Glutamatergic neuron (in vitro differentiated cells): ENCODE results near the gene CHRND. TPM values are rescaled to one million over a fixed set of nuclear protein-coding genes. Genes with fewer than 3 reads are reported as not detected.
"Not testable (repeated sequence)": the region's sequence is repeated elsewhere in the genome, so short reads cannot be mapped to it uniquely, and the experiment has no call there.

Experiments used
- DNase-seq: peaks from one replicate; pipeline ENCODE4 v3.0.0; 2022
- H3K27ac Mint-ChIP-seq: one replicate; pipeline ENCODE4 v1.8.0; 2020; ENCODE audit warnings: mild to moderate bottlenecking, mixed read lengths, inconsistent platforms; ENCODE audit not compliant: unreplicated experiment
- H3K27me3 Mint-ChIP-seq: one replicate; pipeline ENCODE4 v1.8.0; 2020; ENCODE audit warnings: mild to moderate bottlenecking, moderate library complexity, mixed read lengths, inconsistent platforms; ENCODE audit not compliant: unreplicated experiment
- H3K36me3 Mint-ChIP-seq: one replicate; pipeline ENCODE4 v1.8.0; 2020; ENCODE audit warnings: mild to moderate bottlenecking, mixed read lengths, inconsistent platforms; ENCODE audit not compliant: unreplicated experiment
- H3K4me1 Mint-ChIP-seq: one replicate; pipeline ENCODE4 v1.8.0; 2020; ENCODE audit warnings: mild to moderate bottlenecking, low read depth, mixed read lengths, inconsistent platforms; ENCODE audit not compliant: unreplicated experiment
- H3K4me3 Mint-ChIP-seq: one replicate; pipeline ENCODE4 v1.8.0; 2020; ENCODE audit warnings: mild to moderate bottlenecking, mixed read lengths, inconsistent platforms; ENCODE audit not compliant: unreplicated experiment
- H3K9me3 Mint-ChIP-seq: one replicate; pipeline ENCODE4 v1.8.0; 2020; ENCODE audit warnings: mild to moderate bottlenecking, moderate library complexity, mixed read lengths, inconsistent platforms; ENCODE audit not compliant: unreplicated experiment
- total RNA-seq: library from RNA; stranded (reverse); fragmentation: NEBNext Ultra II Directional; extraction: Animal tissue kit (Norgen Biotek cat#: 25700); gene quantifications from one replicate; pipeline ENCODE4 v1.2.1, GENCODE V29; 2021; ENCODE audit not compliant: unreplicated experiment
- TF ChIP-seq, protein P1 (sequence below): fragments of 200-600 bp; sonication (generic); IDR thresholded peaks from one replicate; pipeline ENCODE4 v1.5.0; 2021; ENCODE audit not compliant: partially characterized antibody, unreplicated experiment

Gene CHRND
- total RNA-seq, 1 donor from 2014 or later: 2.2 TPM

GRCh38 chr2:232529806-232530547 is 4.0 kb downstream of the CHRND start:
- no peaks in the 10 kb centered on the region for H3K36me3 Mint-ChIP-seq

DNA sequence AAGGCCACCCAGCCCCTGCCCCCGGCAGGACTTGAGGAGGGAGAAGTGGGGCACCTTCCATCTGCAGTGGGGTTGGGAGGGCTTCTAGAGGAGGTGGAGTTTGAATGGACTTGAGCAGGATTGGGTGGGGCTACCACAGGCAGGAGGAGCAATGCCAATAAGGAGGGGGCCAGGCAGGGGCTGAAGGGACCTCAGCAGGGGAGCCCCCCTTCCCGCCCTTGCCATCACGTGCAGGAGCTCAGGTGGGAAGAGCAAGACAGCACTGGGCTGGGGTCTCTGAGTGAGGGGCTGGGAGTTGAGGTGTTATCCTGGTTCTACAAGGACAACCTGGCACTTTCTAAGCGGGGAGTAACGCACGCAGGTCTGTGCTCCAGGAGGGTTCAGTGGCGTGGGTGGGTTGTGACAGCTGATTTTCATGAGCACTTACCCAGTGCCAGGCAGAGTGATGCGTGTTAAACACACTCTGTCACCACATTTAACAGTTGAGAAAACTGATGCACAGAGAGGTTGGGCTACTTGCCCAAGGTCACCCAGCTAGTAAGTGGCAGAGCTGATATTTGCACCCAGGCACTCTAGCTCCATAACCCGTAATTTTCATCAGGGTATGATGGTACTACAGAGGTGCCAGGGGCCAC is 4.8 kb downstream of the CHRND start:
- DNase-seq: peak; percentile 11
- Mint-ChIP-seq H3K36me3 (no peaks in the 10 kb centered on the region), H3K4me3 (no peak overlapping the region), H3K4me1 (peaks cover 2% of the 10 kb centered on the region), H3K27me3 (peaks cover 4% of the 10 kb centered on the region), H3K9me3 (no peaks in the 10 kb centered on the region), H3K27ac (no peak overlapping the region)
- TF ChIP-seq, protein P1, sequence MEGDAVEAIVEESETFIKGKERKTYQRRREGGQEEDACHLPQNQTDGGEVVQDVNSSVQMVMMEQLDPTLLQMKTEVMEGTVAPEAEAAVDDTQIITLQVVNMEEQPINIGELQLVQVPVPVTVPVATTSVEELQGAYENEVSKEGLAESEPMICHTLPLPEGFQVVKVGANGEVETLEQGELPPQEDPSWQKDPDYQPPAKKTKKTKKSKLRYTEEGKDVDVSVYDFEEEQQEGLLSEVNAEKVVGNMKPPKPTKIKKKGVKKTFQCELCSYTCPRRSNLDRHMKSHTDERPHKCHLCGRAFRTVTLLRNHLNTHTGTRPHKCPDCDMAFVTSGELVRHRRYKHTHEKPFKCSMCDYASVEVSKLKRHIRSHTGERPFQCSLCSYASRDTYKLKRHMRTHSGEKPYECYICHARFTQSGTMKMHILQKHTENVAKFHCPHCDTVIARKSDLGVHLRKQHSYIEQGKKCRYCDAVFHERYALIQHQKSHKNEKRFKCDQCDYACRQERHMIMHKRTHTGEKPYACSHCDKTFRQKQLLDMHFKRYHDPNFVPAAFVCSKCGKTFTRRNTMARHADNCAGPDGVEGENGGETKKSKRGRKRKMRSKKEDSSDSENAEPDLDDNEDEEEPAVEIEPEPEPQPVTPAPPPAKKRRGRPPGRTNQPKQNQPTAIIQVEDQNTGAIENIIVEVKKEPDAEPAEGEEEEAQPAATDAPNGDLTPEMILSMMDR: no peak

More at GRCh38 chr2:232529806-232530547, 4.0 kb downstream of the CHRND start:
- Mint-ChIP-seq H3K27ac (no peak overlapping the region), H3K4me1 (peaks cover 2% of the 10 kb centered on the region), H3K4me3 (no peak overlapping the region), H3K27me3 (peaks cover 4% of the 10 kb centered on the region), H3K9me3 (no peaks in the 10 kb centered on the region)
- TF ChIP-seq, protein P1: no peak
- DNase-seq: peak; percentile 18

DNA sequence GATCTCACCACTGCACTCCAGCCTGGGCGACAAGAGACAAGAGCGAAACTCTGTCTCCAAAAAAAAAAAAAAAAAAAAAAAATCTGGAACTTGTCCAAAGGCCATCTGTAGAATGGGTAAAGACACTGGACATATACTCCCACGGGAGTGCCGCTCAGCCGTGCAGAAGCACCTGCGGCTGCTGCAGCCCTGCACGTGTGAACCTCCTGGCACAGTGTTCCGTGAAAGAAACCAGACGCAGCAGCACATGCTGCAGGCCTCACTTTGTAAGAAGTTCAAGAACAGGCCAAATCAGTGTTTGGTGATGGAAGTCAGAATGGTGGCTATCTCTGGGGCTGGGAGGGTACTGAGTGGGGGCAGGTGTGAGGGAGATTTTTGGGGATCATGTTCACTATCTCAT is 6.5 kb downstream of the CHRND start:
- H3K4me3 Mint-ChIP-seq: no peak overlapping the region
- peaks cover 3% of the 10 kb centered on the region for H3K36me3 Mint-ChIP-seq
- TF ChIP-seq, protein P1: no peak
- H3K27me3 Mint-ChIP-seq: no peaks in the 10 kb centered on the region
- no peaks in the 10 kb centered on the region for H3K9me3 Mint-ChIP-seq
- DNase-seq: no peak
- H3K4me1 Mint-ChIP-seq: no peaks in the 10 kb centered on the region
- no peak overlapping the region for H3K27ac Mint-ChIP-seq

DNA sequence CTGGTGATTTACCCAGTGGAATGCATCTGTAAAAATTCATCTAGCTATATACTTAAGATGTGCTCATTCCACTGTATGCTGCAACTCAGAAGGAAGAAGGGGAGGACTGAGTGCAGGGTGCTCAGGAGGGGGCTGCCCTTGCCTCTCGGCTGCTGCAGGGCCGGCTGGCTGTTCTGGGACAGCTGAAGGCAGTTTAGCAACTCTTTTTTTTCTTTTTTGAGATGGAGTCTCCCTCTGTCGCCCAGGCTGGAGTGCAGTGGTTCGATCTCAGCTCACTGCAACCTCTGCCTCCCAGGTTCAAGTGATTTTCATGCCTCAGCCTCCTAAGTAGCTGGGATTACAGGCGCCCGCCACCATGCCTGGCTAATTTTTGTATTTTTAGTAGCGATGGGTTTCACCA is 6.9 kb downstream of the CHRND start:
- H3K4me1 Mint-ChIP-seq, H3K36me3 Mint-ChIP-seq, H3K27ac Mint-ChIP-seq, H3K27me3 Mint-ChIP-seq, H3K4me3 Mint-ChIP-seq, DNase-seq, H3K9me3 Mint-ChIP-seq: not testable (repeated sequence)

DNA sequence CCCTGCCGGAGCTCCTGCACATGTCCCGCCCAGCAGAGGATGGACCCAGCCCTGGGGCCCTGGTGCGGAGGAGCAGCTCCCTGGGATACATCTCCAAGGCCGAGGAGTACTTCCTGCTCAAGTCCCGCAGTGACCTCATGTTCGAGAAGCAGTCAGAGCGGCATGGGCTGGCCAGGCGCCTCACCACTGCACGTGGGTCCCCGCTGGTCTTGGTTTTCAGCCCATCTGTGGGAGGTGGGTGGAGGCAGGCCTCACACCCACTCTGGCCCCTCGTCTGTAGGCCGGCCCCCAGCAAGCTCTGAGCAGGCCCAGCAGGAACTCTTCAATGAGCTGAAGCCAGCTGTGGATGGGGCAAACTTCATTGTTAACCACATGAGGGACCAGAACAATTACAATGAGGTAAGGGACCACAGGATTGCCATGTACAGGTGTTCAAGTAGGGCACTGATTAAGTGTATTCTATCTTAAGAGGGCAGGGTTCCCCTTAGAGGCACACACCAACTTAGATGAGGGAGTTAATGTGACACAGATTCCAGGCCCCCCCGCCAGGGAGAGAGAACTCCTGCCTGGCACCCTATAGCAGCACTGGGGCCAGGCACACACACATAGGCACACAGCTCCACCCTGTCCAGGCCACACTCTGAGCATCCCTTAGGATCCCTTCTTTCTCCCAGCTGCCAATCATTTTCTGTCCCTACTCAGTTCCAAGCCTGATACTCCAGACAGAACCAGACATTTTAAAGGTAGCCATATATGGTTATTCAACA is 8.2 kb downstream of the CHRND start:
- Mint-ChIP-seq H3K4me3 (peak overlapping the region; percentile 57), H3K27me3 (peaks cover 4% of the 10 kb centered on the region), H3K27ac (no peak overlapping the region), H3K4me1 (peaks cover 3% of the 10 kb centered on the region), H3K36me3 (peaks cover 3% of the 10 kb centered on the region), H3K9me3 (no peaks in the 10 kb centered on the region)
- DNase-seq: no peak
- TF ChIP-seq, protein P1: no peak
